HEK293 (cell line): Measurements from ENCODE around the gene CASZ1.

ENCODE experiments used
- CTCF ChIP-seq: fragments of 450-650 bp; formaldehyde crosslinking; IDR thresholded peaks from 2 replicates; pipeline ENCODE4 v1.5.1; 2016; ENCODE audit warnings: missing biosample characterization, missing genetic modification characterization
- REST ChIP-seq: fragments of 450-650 bp; formaldehyde crosslinking; IDR thresholded peaks from 2 replicates; pipeline ENCODE4 v1.5.1; 2016; ENCODE audit warnings: missing biosample characterization, missing genetic modification characterization
- SP2 ChIP-seq: fragments of 450-650 bp; formaldehyde crosslinking; IDR thresholded peaks from 2 replicates; pipeline ENCODE4 v1.5.1; 2016; ENCODE audit warnings: missing biosample characterization, missing genetic modification characterization
- ZBTB7A ChIP-seq: fragments of 450-650 bp; formaldehyde crosslinking; IDR thresholded peaks from 2 replicates; pipeline ENCODE4 v1.5.1; 2016; ENCODE audit warnings: low read depth, missing biosample characterization, missing genetic modification characterization
- ZNF121 ChIP-seq: fragments of 450-650 bp; formaldehyde crosslinking; IDR thresholded peaks from 2 replicates; pipeline ENCODE4 v1.5.1; 2016; ENCODE audit warnings: missing biosample characterization, missing genetic modification characterization
- ZNF311 ChIP-seq: fragments of 450-650 bp; formaldehyde crosslinking; IDR thresholded peaks from 2 replicates; pipeline ENCODE4 v1.5.1; 2017; ENCODE audit warnings: missing biosample characterization, missing genetic modification characterization, borderline replicate concordance
- ZNF398 ChIP-seq: fragments of 450-650 bp; formaldehyde crosslinking; IDR thresholded peaks from 2 replicates; pipeline ENCODE4 v1.5.1; 2017; ENCODE audit warnings: missing biosample characterization, missing genetic modification characterization
- ZNF48 ChIP-seq: fragments of 450-650 bp; formaldehyde crosslinking; IDR thresholded peaks from 2 replicates; pipeline ENCODE4 v1.5.1; 2016; ENCODE audit warnings: missing biosample characterization, missing genetic modification characterization
- ZNF501 ChIP-seq: fragments of 450-650 bp; formaldehyde crosslinking; IDR thresholded peaks from 2 replicates; pipeline ENCODE4 v1.5.1; 2016; ENCODE audit warnings: missing biosample characterization, missing genetic modification characterization
- ZNF514 ChIP-seq: fragments of 450-650 bp; formaldehyde crosslinking; IDR thresholded peaks from 2 replicates; pipeline ENCODE4 v1.5.1; 2016; ENCODE audit warnings: missing biosample characterization, missing genetic modification characterization
- TF ChIP-seq, protein P1 (sequence below): fragments of 450-650 bp; formaldehyde crosslinking; IDR thresholded peaks from 2 replicates; pipeline ENCODE4 v1.5.1; 2016; ENCODE audit warnings: missing biosample characterization, missing genetic modification characterization, low read depth

GRCh38 chr1:10820422-10820821 is 24.0 kb upstream of the CASZ1 start:
- TF ChIP-seq REST (tag by site-specific recombination) = no peak
- TF ChIP-seq ZNF311 (tag by site-specific recombination) = no peak
- TF ChIP-seq CTCF (tag by site-specific recombination) = no peak
- no peak for TF ChIP-seq ZBTB7A (tag by site-specific recombination)
- no peak for TF ChIP-seq ZNF121 (tag by site-specific recombination)
- no peak for TF ChIP-seq ZNF48 (tag by site-specific recombination)
- TF ChIP-seq ZNF398 = no peak
- TF ChIP-seq, protein P1, sequence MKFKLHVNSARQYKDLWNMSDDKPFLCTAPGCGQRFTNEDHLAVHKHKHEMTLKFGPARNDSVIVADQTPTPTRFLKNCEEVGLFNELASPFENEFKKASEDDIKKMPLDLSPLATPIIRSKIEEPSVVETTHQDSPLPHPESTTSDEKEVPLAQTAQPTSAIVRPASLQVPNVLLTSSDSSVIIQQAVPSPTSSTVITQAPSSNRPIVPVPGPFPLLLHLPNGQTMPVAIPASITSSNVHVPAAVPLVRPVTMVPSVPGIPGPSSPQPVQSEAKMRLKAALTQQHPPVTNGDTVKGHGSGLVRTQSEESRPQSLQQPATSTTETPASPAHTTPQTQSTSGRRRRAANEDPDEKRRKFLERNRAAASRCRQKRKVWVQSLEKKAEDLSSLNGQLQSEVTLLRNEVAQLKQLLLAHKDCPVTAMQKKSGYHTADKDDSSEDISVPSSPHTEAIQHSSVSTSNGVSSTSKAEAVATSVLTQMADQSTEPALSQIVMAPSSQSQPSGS = no peak
- no peak for TF ChIP-seq ZNF501 (tag by site-specific recombination)
- TF ChIP-seq SP2 (tag by site-specific recombination) = no peak
- TF ChIP-seq ZNF514 (tag by site-specific recombination) = no peak
